ENCODE results near the gene CBX3. TPM values are rescaled to one million over a fixed set of nuclear protein-coding genes. Genes with fewer than 3 reads are reported as not detected.

CBX3 gene
- total RNA-seq, 2 donors from 2014 or later: 213 to 219 TPM

DNA sequence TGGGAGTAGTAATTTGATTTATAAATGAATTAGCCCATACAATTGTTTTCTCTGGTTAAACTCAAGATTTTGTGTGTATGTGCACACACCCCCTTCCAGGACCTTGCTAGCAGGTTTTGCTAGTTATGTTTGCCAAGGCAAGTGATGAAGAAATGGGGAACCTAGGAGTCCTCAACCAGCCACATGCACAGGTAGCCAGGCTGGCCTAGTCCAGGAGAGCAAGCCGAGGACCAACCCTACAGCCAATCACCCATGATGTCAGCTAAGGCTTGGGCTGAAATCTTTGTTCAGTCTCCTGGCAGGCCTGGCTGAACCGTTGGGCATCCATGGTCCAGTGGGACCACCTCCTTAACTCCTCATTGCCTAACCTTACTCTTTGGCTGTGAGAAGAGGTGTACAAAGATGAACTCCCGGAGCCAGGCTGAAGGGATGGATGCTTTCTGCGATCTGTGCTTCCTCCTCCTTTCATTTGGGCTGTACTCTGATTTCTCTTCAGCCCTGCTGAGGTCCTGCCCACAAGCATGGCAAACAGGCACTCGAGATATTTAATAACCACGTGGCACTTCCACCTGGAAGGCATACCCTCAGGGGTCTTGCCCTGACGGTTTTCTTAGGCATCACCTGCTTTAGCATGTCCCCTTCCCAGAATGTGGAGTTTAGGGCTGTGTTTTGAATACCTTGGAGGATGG lies 23.1 kb upstream of the CBX3 start:
- Histone ChIP-seq H3K27me3 (ENCODE audit: control insufficient read depth, insufficient read depth, low read length, poor library complexity, severe bottlenecking) (no peaks in the 10 kb centered on the region), H3K9me3 (ENCODE audit: control insufficient read depth, low read length) (peaks cover 11% of the 10 kb centered on the region), H3K4me1 (ENCODE audit: control insufficient read depth, insufficient read depth, low read length) (no peaks in the 10 kb centered on the region), H3K36me3 (ENCODE audit: control insufficient read depth, insufficient read depth, low read length) (no peaks in the 10 kb centered on the region), H3K27ac (ENCODE audit: low read depth, low read length) (no peak overlapping the region), H3K4me3 (ENCODE audit: low read length) (no peak overlapping the region), H3K9ac (ENCODE audit: extremely low read depth, low read length, poor library complexity, severe bottlenecking) (no peak overlapping the region)
- H3K4me1 Mint-ChIP-seq: peaks cover 21% of the 10 kb centered on the region
- H3K9me3 Mint-ChIP-seq: peaks cover 35% of the 10 kb centered on the region
- 84 to 90% methylated on average over 4 to 7 of the region's 7 CpGs for WGBS, 2 experiments (ENCODE audit: insufficient coverage in 1 of 2, insufficient read length in 1 of 2)
- DNase-seq: no peak
- no peak overlapping the region for H3K27ac Mint-ChIP-seq
- H3K36me3 Mint-ChIP-seq (ENCODE audit: low read depth): peaks cover 47% of the 10 kb centered on the region
- H3K4me3 Mint-ChIP-seq: no peak overlapping the region
- TF ChIP-seq CTCF (conservative IDR thresholded peaks at IDR 0.05): no peak
- H3K27me3 Mint-ChIP-seq (ENCODE audit: insufficient read depth): no peaks in the 10 kb centered on the region

- Mint-ChIP-seq H3K4me1 (peaks cover 14% of the 10 kb centered on the region), H3K4me3 (no peak overlapping the region), H3K36me3 (ENCODE audit: low read depth) (peaks cover 40% of the 10 kb centered on the region), H3K9me3 (peaks cover 29% of the 10 kb centered on the region), H3K27ac (peak overlapping the region; percentile 55), H3K27me3 (ENCODE audit: insufficient read depth) (no peaks in the 10 kb centered on the region)
- Histone ChIP-seq H3K4me1 (ENCODE audit: control insufficient read depth, insufficient read depth, low read length) (no peaks in the 10 kb centered on the region), H3K9ac (ENCODE audit: extremely low read depth, low read length, poor library complexity, severe bottlenecking) (no peak overlapping the region), H3K27ac (ENCODE audit: low read depth, low read length) (no peak overlapping the region), H3K27me3 (ENCODE audit: control insufficient read depth, insufficient read depth, low read length, poor library complexity, severe bottlenecking) (no peaks in the 10 kb centered on the region), H3K4me3 (ENCODE audit: low read length) (no peak overlapping the region), H3K9me3 (ENCODE audit: control insufficient read depth, low read length) (peaks cover 9% of the 10 kb centered on the region), H3K36me3 (ENCODE audit: control insufficient read depth, insufficient read depth, low read length) (peaks cover under 1% of the 10 kb centered on the region)
- no peak for DNase-seq
- no peak for TF ChIP-seq CTCF (conservative IDR thresholded peaks at IDR 0.05)
- WGBS, 2 experiments (ENCODE audit: insufficient coverage in 1 of 2, insufficient read length in 1 of 2): 89% methylated on average over 5 of the region's 5 CpGs; no CpG with 5 or more reads in 1 of the 2 experiments
These were observed 22.1 kb upstream of the CBX3 start for GRCh38 chr7:26179422-26179821.

DNA sequence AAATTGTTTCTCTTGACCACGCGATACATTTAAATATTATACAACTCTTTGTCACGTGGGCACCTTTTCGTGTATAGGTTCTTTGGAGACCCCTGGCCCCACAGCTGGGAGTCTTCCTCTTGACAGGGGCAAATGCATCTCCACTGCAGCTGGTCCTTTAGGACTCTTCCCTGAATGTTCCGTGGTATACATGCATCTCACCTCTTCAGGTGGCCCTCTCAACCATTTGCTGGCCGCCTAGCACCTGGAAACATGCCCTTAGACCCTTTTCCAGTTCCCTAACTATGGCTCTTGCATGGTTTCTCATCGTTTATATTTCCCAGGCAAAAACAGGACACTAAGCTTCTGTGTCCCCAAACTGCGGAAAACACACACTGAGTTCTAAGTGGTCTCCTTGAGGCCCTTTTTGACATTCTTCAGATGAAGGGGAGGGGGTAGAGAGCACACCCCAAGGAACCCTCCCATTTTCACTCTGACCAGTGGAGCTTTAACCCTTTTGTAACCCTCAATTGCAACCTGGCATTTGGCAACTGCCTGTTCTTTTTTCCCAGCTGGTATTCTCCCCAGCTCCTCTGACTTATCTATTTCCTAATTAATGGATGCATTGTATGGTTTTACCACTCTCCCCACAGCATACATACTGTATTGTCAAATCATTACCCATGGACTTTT lies 21.6 kb upstream of the CBX3 start:
- Histone ChIP-seq H3K27ac (ENCODE audit: low read depth, low read length) (no peak overlapping the region), H3K9ac (ENCODE audit: extremely low read depth, low read length, poor library complexity, severe bottlenecking) (no peak overlapping the region), H3K9me3 (ENCODE audit: control insufficient read depth, low read length) (peaks cover 4% of the 10 kb centered on the region), H3K4me1 (ENCODE audit: control insufficient read depth, insufficient read depth, low read length) (no peaks in the 10 kb centered on the region), H3K27me3 (ENCODE audit: control insufficient read depth, insufficient read depth, low read length, poor library complexity, severe bottlenecking) (no peaks in the 10 kb centered on the region), H3K4me3 (ENCODE audit: low read length) (no peak overlapping the region), H3K36me3 (ENCODE audit: control insufficient read depth, insufficient read depth, low read length) (peaks cover 3% of the 10 kb centered on the region)
- Mint-ChIP-seq H3K4me1 (peaks cover 14% of the 10 kb centered on the region), H3K27me3 (ENCODE audit: insufficient read depth) (no peaks in the 10 kb centered on the region), H3K36me3 (ENCODE audit: low read depth) (peaks cover 36% of the 10 kb centered on the region), H3K27ac (peak overlapping the region; percentile 55), H3K4me3 (no peak overlapping the region), H3K9me3 (peaks cover 24% of the 10 kb centered on the region)
- no peak for TF ChIP-seq CTCF (conservative IDR thresholded peaks at IDR 0.05)
- WGBS, 2 experiments (ENCODE audit: insufficient coverage in 1 of 2, insufficient read length in 1 of 2): 87 to 90% methylated on average over 8 of the region's 8 CpGs
- no peak for DNase-seq

Measured in endodermal cell (in vitro differentiated cells).